Stimulated activated CD4-positive, alpha-beta T cell treated with anti-CD3 and anti-CD28 coated beads, Interleukin-4, amount 100 ng/mL, for 24 hours (primary cell): ENCODE measurements around the gene PGAP2.
"Not testable (repeated sequence)": the region's sequence is repeated elsewhere in the genome, so short reads cannot be mapped to it uniquely, and the experiment has no call there.

Experiments
- DNase-seq: peaks from one replicate; pipeline ENCODE4 v3.0.0-alpha.2; 2020

The PGAP2 gene

GRCh38 chr11:3807909-3808860, at the start of gene PGAP2:
Gene PGAP2 (plus strand): TSS chr11:3808560. CDS start chr11:3811260, 2,700 bp downstream.
- DNase-seq: peak; percentile 60

- no peak for DNase-seq
Observed at GRCh38 chr11:3764266-3764665, 44.1 kb upstream of the PGAP2 start.

GRCh38 chr11:3766836-3767235, 41.5 kb upstream of the PGAP2 start:
- not testable (repeated sequence) for DNase-seq

GRCh38 chr11:3767536-3767935, 40.8 kb upstream of the PGAP2 start:
- DNase-seq: no peak

GRCh38 chr11:3773180-3773579, 35.2 kb upstream of the PGAP2 start:
- no peak for DNase-seq

GRCh38 chr11:3775736-3776406, 32.5 kb upstream of the PGAP2 start:
- no peak for DNase-seq

- no peak for DNase-seq
Observed at GRCh38 chr11:3781423-3781822, 26.9 kb upstream of the PGAP2 start.

GRCh38 chr11:3782963-3783362, 25.4 kb upstream of the PGAP2 start:
- DNase-seq: no peak

GRCh38 chr11:3783611-3784010, 24.7 kb upstream of the PGAP2 start:
- DNase-seq: no peak

- no peak for DNase-seq
Observed at GRCh38 chr11:3786781-3787428, 21.5 kb upstream of the PGAP2 start.

- not testable (repeated sequence) for DNase-seq
Observed at GRCh38 chr11:3794387-3794786, 14.0 kb upstream of the PGAP2 start.

GRCh38 chr11:3795131-3796001, 13.0 kb upstream of the PGAP2 start:
- no peak for DNase-seq

- DNase-seq: no peak
Observed at GRCh38 chr11:3796002-3796311, 12.4 kb upstream of the PGAP2 start.

- DNase-seq: no peak
Observed at GRCh38 chr11:3796346-3796745, 12.0 kb upstream of the PGAP2 start.

GRCh38 chr11:3796801-3797328, 11.5 kb upstream of the PGAP2 start:
- DNase-seq: no peak

GRCh38 chr11:3797329-3798090, 10.8 kb upstream of the PGAP2 start, which contains the start of gene NUP98:
Gene NUP98 (minus strand): TSS chr11:3797554. CDS start chr11:3782117, 15,437 bp downstream.
- DNase-seq: peak; percentile 100

- DNase-seq: no peak
Observed at GRCh38 chr11:3799143-3799542, 9.2 kb upstream of the PGAP2 start.

GRCh38 chr11:3799873-3800272, 8.5 kb upstream of the PGAP2 start:
- DNase-seq: no peak

- DNase-seq: no peak
Observed at GRCh38 chr11:3802011-3802790, 6.2 kb upstream of the PGAP2 start.

- DNase-seq: no peak
Observed at GRCh38 chr11:3803726-3804495, 4.4 kb upstream of the PGAP2 start.
